Forelimb muscle (tissue), 1 donor: ENCODE data around the gene GNG13. TPM values are rescaled to one million over a fixed set of nuclear protein-coding genes. Genes with fewer than 3 reads are reported as not detected.

Experiments
- DNase-seq: peaks from one replicate; pipeline ENCODE4 v3.0.0-alpha.2; 2013; ENCODE audit warnings: low read depth
- polyA plus RNA-seq: library from polyadenylated mRNA; unstranded; fragments of 120-200 nt; gene quantifications from one replicate; pipeline ENCODE4 v1.2.1, GENCODE V29; 2013; ENCODE audit not compliant: insufficient read length

Gene GNG13
- polyA plus RNA-seq, 1 donor = not detected

GRCh38 chr16:813916-814412 is 13.4 kb upstream of the GNG13 start:
- no peak for DNase-seq

GRCh38 chr16:813204-813915 is 12.8 kb upstream of the GNG13 start:
- DNase-seq = no peak

- no peak for DNase-seq
Measured at GRCh38 chr16:808085-808386, 7.5 kb upstream of the GNG13 start.

GRCh38 chr16:807347-808084 is 7.0 kb upstream of the GNG13 start:
- DNase-seq = peak; percentile 63

GRCh38 chr16:805474-805873 is 4.9 kb upstream of the GNG13 start:
- DNase-seq = no peak

GRCh38 chr16:804193-805048 is 3.9 kb upstream of the GNG13 start:
- no peak for DNase-seq

GRCh38 chr16:803754-804080 is 3.2 kb upstream of the GNG13 start:
- no peak for DNase-seq

- DNase-seq = no peak
Measured at GRCh38 chr16:802914-803753, 2.6 kb upstream of the GNG13 start.

- no peak for DNase-seq
Measured at GRCh38 chr16:802461-802860, 1.9 kb upstream of the GNG13 start.

- no peak for DNase-seq
Measured at GRCh38 chr16:801584-802363, 1.2 kb upstream of the GNG13 start.

GRCh38 chr16:800834-801511 is 439 bp upstream of the GNG13 start:
- DNase-seq = no peak

- no peak for DNase-seq
Measured at GRCh38 chr16:799111-799947, 1.2 kb downstream of the GNG13 start.

- DNase-seq = no peak
Measured at GRCh38 chr16:798666-799065, 1.9 kb downstream of the GNG13 start.

- no peak for DNase-seq
Measured at GRCh38 chr16:797686-798085, 2.8 kb downstream of the GNG13 start.

- no peak for DNase-seq
Measured at GRCh38 chr16:797120-797420, 3.5 kb downstream of the GNG13 start.

GRCh38 chr16:796296-797119 is 4.0 kb downstream of the GNG13 start:
- no peak for DNase-seq

- DNase-seq = no peak
Measured at GRCh38 chr16:795580-796229, 4.8 kb downstream of the GNG13 start.

GRCh38 chr16:794853-795466 is 5.6 kb downstream of the GNG13 start:
- no peak for DNase-seq
